Measurements from ENCODE around the gene TFCP2L1.

TFCP2L1 gene

DNA sequence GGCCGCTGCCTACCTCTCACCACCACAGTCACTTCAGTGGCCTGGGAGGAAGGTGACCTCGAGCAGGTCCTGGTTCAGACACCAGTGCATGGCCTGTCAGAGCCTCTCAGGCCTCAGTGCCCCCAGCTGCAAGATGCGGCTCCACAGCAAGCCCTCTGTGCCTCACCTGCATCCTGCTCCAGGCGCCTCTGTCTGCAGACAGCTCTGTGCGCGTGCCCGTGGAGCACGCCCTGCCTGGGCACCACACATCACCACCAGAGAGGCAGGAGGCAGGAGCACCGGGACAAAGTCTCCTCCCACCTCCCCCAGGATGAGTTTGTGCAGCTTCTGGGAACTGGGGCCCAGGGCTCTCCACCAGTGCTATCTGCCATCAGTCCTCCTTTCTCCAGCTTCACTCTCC is 98.7 kb downstream of the TFCP2L1 start:
- no peak for TF ChIP-seq EZH2 (IDR thresholded peaks at IDR 0.05)
- no peak overlapping the region for H3K27ac ChIP-seq
- H3K4me3 ChIP-seq = no peak overlapping the region
- no peaks in the 10 kb centered on the region for H3K36me3 ChIP-seq (ENCODE audit: insufficient read depth, low read length)
- no peaks in the 10 kb centered on the region for H3K9me3 ChIP-seq (ENCODE audit: low read depth, low read length)
- no peak for DNase-seq (ENCODE audit: low read depth, low spot score)
- H3K9ac ChIP-seq (ENCODE audit: insufficient read length) = no peak overlapping the region

DNA sequence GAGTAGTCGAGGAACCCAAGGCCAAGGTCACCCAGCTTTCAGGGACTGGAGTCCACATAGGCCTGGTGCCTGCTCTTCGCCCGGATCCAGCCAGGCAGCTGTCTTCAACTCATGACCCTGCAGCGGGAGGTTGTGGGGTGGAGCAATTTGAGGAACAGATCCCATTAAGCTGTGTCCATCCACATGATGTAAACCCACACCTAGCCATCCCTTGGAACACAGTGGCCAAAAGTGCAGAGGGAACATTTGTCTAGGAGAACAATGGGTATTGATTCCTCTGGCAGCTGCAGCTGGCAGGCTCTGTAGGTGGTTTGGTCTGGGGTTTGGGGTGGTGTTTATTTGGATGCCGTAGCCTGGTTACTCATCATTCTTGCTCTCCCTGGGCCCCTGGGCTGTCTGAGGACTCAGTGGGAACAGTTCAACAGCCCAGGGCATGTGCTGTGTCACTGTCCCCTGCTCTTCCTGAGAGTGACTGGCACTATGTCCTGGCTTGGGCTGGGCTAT is 99.4 kb downstream of the TFCP2L1 start:
- H3K9me3 ChIP-seq (ENCODE audit: low read depth, low read length) = no peaks in the 10 kb centered on the region
- H3K36me3 ChIP-seq (ENCODE audit: insufficient read depth, low read length) = no peaks in the 10 kb centered on the region
- H3K9ac ChIP-seq (ENCODE audit: insufficient read length) = no peak overlapping the region
- no peak for TF ChIP-seq EZH2 (IDR thresholded peaks at IDR 0.05)
- no peak for TF ChIP-seq POLR2AphosphoS5 (IDR thresholded peaks at IDR 0.05; ENCODE audit: borderline replicate concordance, low read depth, low read length)
- TF ChIP-seq FOXP2 (optimal IDR thresholded peaks at IDR 0.05; ENCODE audit: control extremely low read depth, extremely low read length, insufficient read depth) = no peak
- H3K27ac ChIP-seq = no peak overlapping the region
- H3K4me3 ChIP-seq = no peak overlapping the region
- DNase-seq (ENCODE audit: low read depth, low spot score) = no peak

DNA sequence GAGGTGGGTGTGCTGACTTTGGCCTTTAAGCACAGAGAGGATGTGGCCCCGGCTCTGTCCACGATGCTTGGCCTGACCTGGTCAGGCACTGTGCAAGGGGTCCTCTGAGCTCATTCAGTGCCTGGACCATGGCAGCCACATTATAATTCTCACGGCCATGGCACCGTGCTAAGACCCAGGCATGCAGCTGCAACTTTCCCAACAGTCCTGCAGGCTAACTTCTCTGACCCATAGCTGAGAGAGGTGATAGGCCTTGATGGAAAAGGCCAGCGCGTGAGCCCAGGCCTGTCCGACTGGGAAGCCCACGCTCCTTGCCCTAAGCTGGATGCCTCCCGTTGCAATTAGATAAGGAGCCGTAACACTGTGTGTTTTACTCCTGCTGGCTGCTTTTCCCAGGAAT is 99.9 kb downstream of the TFCP2L1 start:
- Histone ChIP-seq H3K4me3 (no peak overlapping the region), H3K36me3 (ENCODE audit: insufficient read depth, low read length) (no peaks in the 10 kb centered on the region), H3K9ac (ENCODE audit: insufficient read length) (no peak overlapping the region), H3K27ac (no peak overlapping the region), H3K9me3 (ENCODE audit: low read depth, low read length) (no peaks in the 10 kb centered on the region)
- TF ChIP-seq EZH2 (IDR thresholded peaks at IDR 0.05) (no peak), FOXP2 (optimal IDR thresholded peaks at IDR 0.05; ENCODE audit: control extremely low read depth, extremely low read length, insufficient read depth) (no peak), POLR2AphosphoS5 (IDR thresholded peaks at IDR 0.05; ENCODE audit: borderline replicate concordance, low read depth, low read length) (no peak)
- DNase-seq (ENCODE audit: low read depth, low spot score) = no peak

DNA sequence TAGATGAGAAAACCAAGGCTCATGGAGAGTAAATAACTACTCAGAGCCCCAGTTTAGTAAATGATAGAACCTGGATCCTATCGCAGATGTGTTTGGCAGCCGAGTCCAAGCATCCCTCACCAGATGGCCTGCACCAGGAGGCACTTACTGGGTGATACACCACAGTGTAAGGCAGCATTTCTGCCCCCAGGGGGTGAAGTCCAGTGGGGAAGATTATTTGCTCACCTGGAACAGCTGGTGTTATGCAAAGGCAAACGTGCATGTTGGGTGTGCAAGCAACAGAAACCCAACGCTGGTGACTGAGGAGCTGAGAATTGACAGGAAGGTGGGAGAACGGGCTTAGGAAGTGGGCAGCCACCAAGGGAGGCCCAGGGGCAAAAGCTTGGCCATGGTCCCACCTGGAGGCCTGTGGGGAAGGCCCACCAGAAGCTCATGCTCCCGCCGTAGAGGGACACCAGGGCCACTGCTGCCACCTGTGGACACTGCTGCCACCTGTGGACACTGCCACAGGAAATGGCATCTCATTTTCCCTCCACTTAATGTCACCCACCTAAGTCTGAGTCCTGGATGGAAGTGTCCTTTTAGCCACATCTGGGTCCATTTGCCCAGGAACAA is 100.6 kb downstream of the TFCP2L1 start:
- no peak overlapping the region for H3K9ac ChIP-seq (ENCODE audit: insufficient read length)
- H3K4me3 ChIP-seq = no peak overlapping the region
- no peak for DNase-seq (ENCODE audit: low read depth, low spot score)
- no peaks in the 10 kb centered on the region for H3K36me3 ChIP-seq (ENCODE audit: insufficient read depth, low read length)
- no peaks in the 10 kb centered on the region for H3K9me3 ChIP-seq (ENCODE audit: low read depth, low read length)
- no peak for TF ChIP-seq POLR2AphosphoS5 (IDR thresholded peaks at IDR 0.05; ENCODE audit: borderline replicate concordance, low read depth, low read length)
- TF ChIP-seq FOXP2 (optimal IDR thresholded peaks at IDR 0.05; ENCODE audit: control extremely low read depth, extremely low read length, insufficient read depth) = no peak
- no peak overlapping the region for H3K27ac ChIP-seq

DNA sequence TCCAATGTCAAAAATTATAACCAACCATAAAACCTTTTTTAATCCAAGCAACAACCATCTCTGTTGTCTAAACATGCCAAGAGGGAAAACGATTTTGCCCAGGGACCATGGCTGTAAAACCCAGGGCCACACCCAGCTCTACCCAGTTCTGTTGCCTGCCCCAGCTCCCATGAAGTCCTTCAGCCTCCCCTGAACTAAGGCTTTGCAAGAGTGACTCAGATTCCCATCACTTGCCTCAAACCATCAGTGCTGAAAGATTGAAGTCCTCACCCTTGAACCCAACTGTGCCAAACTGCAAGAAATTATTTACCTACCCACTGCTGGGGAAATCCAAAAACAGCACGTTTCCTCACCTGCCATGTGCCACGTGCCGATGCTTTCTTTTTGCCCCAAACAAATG is 102.5 kb downstream of the TFCP2L1 start:
- no peaks in the 10 kb centered on the region for H3K36me3 ChIP-seq (ENCODE audit: insufficient read depth, low read length)
- no peak for DNase-seq (ENCODE audit: low read depth, low spot score)
- TF ChIP-seq FOXP2 (optimal IDR thresholded peaks at IDR 0.05; ENCODE audit: control extremely low read depth, extremely low read length, insufficient read depth) (no peak), EZH2 (IDR thresholded peaks at IDR 0.05) (no peak), POLR2AphosphoS5 (IDR thresholded peaks at IDR 0.05; ENCODE audit: borderline replicate concordance, low read depth, low read length) (no peak)
- H3K9me3 ChIP-seq (ENCODE audit: low read depth, low read length) = no peaks in the 10 kb centered on the region
- H3K4me3 ChIP-seq = no peak overlapping the region
- H3K9ac ChIP-seq (ENCODE audit: insufficient read length) = no peak overlapping the region
- H3K27ac ChIP-seq = no peak overlapping the region

DNA sequence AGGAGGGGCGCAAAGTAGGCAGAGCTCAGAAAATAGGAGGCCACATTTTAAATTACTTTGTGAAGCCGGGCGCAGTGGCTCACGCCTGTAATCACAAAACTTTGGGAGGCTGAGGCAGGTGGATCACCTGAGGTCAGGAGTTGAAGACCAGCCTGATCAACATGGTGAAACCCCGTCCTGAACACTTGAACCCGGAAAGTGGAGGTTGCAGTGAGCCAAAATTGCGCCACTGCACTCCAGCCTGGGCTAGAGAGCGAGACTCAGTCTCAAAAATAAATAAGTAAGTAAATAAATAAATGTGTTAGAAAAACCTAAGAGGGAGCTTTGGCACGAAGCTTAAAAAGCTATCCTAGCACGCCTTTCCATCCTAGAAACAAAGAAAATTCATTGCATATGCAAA is 105.5 kb downstream of the TFCP2L1 start:
- no peak overlapping the region for H3K27ac ChIP-seq
- no peak overlapping the region for H3K9ac ChIP-seq (ENCODE audit: insufficient read length)
- DNase-seq (ENCODE audit: low read depth, low spot score) = no peak
- no peak overlapping the region for H3K4me3 ChIP-seq
- no peaks in the 10 kb centered on the region for H3K9me3 ChIP-seq (ENCODE audit: low read depth, low read length)
- H3K36me3 ChIP-seq (ENCODE audit: insufficient read depth, low read length) = no peaks in the 10 kb centered on the region
- TF ChIP-seq FOXP2 (optimal IDR thresholded peaks at IDR 0.05; ENCODE audit: control extremely low read depth, extremely low read length, insufficient read depth) (no peak), EZH2 (IDR thresholded peaks at IDR 0.05) (no peak), POLR2AphosphoS5 (IDR thresholded peaks at IDR 0.05; ENCODE audit: borderline replicate concordance, low read depth, low read length) (no peak)

DNA sequence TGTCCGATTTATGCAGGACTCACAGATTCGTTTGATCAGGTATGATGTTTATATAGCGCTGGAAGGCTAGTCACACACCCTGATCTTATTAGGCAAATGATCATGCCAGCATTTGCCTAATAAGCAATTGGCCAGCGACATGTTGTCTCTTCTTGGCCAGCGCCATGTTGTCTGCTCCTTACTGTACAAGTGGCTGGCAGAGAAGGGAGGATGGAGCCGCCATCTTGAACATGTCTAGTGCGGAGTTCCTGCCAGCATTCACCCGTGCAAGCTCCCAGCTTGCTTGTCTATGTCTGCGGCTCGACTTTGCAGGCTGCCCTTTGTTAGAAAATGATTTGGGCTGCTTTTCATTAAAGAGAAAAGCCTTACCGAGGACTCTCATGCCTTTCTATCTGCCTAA is 106.3 kb downstream of the TFCP2L1 start:
- no peaks in the 10 kb centered on the region for H3K9me3 ChIP-seq (ENCODE audit: low read depth, low read length)
- no peak for TF ChIP-seq EZH2 (IDR thresholded peaks at IDR 0.05)
- TF ChIP-seq FOXP2 (optimal IDR thresholded peaks at IDR 0.05; ENCODE audit: control extremely low read depth, extremely low read length, insufficient read depth) = no peak
- TF ChIP-seq POLR2AphosphoS5 (IDR thresholded peaks at IDR 0.05; ENCODE audit: borderline replicate concordance, low read depth, low read length) = no peak
- DNase-seq (ENCODE audit: low read depth, low spot score) = no peak
- H3K4me3 ChIP-seq = no peak overlapping the region
- no peak overlapping the region for H3K9ac ChIP-seq (ENCODE audit: insufficient read length)
- H3K36me3 ChIP-seq (ENCODE audit: insufficient read depth, low read length) = no peaks in the 10 kb centered on the region
- no peak overlapping the region for H3K27ac ChIP-seq

DNA sequence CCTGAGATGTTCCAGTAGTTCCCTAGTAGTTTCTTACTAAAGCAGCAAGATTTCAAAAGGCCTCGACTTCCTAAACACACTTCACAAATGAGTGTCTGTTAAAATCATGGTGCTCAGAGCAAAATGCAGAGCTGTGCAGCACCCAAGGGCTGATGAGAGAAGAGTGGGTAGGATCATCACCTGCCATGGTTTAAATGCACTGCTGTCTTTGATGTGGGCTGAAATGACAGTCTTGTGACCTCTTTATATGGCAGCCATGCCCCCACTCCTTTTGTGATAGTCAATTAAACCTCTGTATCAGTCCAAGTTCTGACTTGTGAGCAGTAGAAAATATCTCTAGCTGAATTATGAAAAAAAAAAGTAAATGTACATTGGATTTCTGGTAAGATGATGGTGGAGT is 107.1 kb downstream of the TFCP2L1 start:
- H3K36me3 ChIP-seq (ENCODE audit: insufficient read depth, low read length) = no peaks in the 10 kb centered on the region
- no peaks in the 10 kb centered on the region for H3K9me3 ChIP-seq (ENCODE audit: low read depth, low read length)
- H3K9ac ChIP-seq (ENCODE audit: insufficient read length) = no peak overlapping the region
- H3K4me3 ChIP-seq = no peak overlapping the region
- H3K27ac ChIP-seq = no peak overlapping the region
- DNase-seq (ENCODE audit: low read depth, low spot score) = no peak
- TF ChIP-seq POLR2AphosphoS5 (IDR thresholded peaks at IDR 0.05; ENCODE audit: borderline replicate concordance, low read depth, low read length) (no peak), EZH2 (IDR thresholded peaks at IDR 0.05) (no peak), FOXP2 (optimal IDR thresholded peaks at IDR 0.05; ENCODE audit: control extremely low read depth, extremely low read length, insufficient read depth) (no peak)

DNA sequence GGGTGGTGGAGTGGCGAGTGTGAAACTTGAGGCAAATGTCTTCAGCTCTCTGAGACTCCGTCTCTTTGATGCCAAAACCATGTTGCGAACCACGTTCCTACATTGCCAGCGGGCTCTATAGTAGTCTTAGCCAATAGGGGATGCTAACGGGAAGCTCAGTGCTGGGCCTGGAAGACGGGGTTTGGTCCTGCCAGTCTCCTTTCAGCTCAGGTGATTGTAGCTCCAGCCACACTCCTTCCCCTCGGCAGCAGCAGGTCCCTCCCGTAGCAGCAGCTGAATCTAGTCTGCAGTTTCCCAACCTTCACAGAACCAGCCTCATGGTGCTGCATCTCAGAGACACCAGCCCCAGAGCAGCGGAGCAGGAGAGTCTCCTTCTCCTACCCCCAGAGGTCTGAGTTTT is 109.7 kb downstream of the TFCP2L1 start:
- no peak overlapping the region for H3K27ac ChIP-seq
- DNase-seq (ENCODE audit: low read depth, low spot score) = no peak
- no peak overlapping the region for H3K9ac ChIP-seq (ENCODE audit: insufficient read length)
- no peaks in the 10 kb centered on the region for H3K9me3 ChIP-seq (ENCODE audit: low read depth, low read length)
- no peak overlapping the region for H3K4me3 ChIP-seq
- TF ChIP-seq POLR2AphosphoS5 (IDR thresholded peaks at IDR 0.05; ENCODE audit: borderline replicate concordance, low read depth, low read length) = no peak
- no peak for TF ChIP-seq EZH2 (IDR thresholded peaks at IDR 0.05)
- TF ChIP-seq FOXP2 (optimal IDR thresholded peaks at IDR 0.05; ENCODE audit: control extremely low read depth, extremely low read length, insufficient read depth) = no peak
- no peaks in the 10 kb centered on the region for H3K36me3 ChIP-seq (ENCODE audit: insufficient read depth, low read length)

All from SK-N-MC (cell line).